ENCODE results near the gene SSRP1. TPM values are rescaled to one million over a fixed set of nuclear protein-coding genes. Genes with fewer than 3 reads are reported as not detected.

SSRP1 gene
- total and polyA plus RNA-seq, 2 experiments from 2014 or later: 205 to 216 TPM

- H3K36me3 Mint-ChIP-seq (ENCODE audit: low read depth): no peaks in the 10 kb centered on the region
- H3K4me1 ChIP-seq (ENCODE audit: insufficient read depth): no peaks in the 10 kb centered on the region
- H3K9me2 ChIP-seq (ENCODE audit: insufficient read depth): no peaks in the 10 kb centered on the region
- no peak overlapping the region for H3K27ac Mint-ChIP-seq
- no peak overlapping the region; the same call in 1 of the 2 replicates for H3K4me2 ChIP-seq
- H3K9me3 Mint-ChIP-seq: peaks cover 3% of the 10 kb centered on the region; the same call in 1 of the 3 replicates
- no peaks in the 10 kb centered on the region for H3K36me3 ChIP-seq (ENCODE audit: insufficient read depth)
- no peak overlapping the region for H3K4me3 Mint-ChIP-seq
- no peaks in the 10 kb centered on the region for H3F3A ChIP-seq (replicated peaks; ENCODE audit: low read depth)
- H3K27me3 Mint-ChIP-seq (ENCODE audit: insufficient read depth, low read depth, poor library complexity): peaks cover 8% of the 10 kb centered on the region
- no peak overlapping the region for H3K4me3 ChIP-seq
- H3K79me2 ChIP-seq (replicated peaks; ENCODE audit: insufficient read depth): no peaks in the 10 kb centered on the region
- no peak for ATAC-seq
- TF ChIP-seq ZNF114 (CRISPR knock-in tag; IDR thresholded peaks at IDR 0.05): no peak
- no peak for TF ChIP-seq NANOG (IDR thresholded peaks at IDR 0.05; ENCODE audit: borderline replicate concordance)
- TF ChIP-seq POLR2AphosphoS5 (IDR thresholded peaks at IDR 0.05; ENCODE audit: low read depth): no peak
- no peak for TF ChIP-seq EZH2phosphoT487 (IDR thresholded peaks at IDR 0.05; ENCODE audit: unreplicated experiment)
- H3K27ac ChIP-seq (ENCODE audit: low read depth): no peak overlapping the region
- no peak overlapping the region for H2AFZ ChIP-seq
- DNase-seq (ENCODE audit: low spot score): no peak
- H4K20me1 ChIP-seq (replicated peaks; ENCODE audit: insufficient read depth): no peaks in the 10 kb centered on the region
- H3K27me3 ChIP-seq (ENCODE audit: insufficient read depth): no peaks in the 10 kb centered on the region
- peaks cover 2% of the 10 kb centered on the region; the same call in 2 of the 3 replicates for H3K4me1 Mint-ChIP-seq
Observed at GRCh38 chr11:57376095-57377090, 40.7 kb upstream of the SSRP1 start.

- Histone ChIP-seq H3K9me2 (ENCODE audit: insufficient read depth) (no peaks in the 10 kb centered on the region), H3K4me2 (no peak overlapping the region), H3K4me3 (no peak overlapping the region), H3F3A (replicated peaks; ENCODE audit: low read depth) (no peaks in the 10 kb centered on the region), H2AFZ (no peak overlapping the region), H3K36me3 (ENCODE audit: insufficient read depth) (no peaks in the 10 kb centered on the region), H3K27me3 (ENCODE audit: insufficient read depth) (no peaks in the 10 kb centered on the region), H3K4me1 (ENCODE audit: insufficient read depth) (no peaks in the 10 kb centered on the region), H3K79me2 (replicated peaks; ENCODE audit: insufficient read depth) (no peaks in the 10 kb centered on the region), H4K20me1 (replicated peaks; ENCODE audit: insufficient read depth) (no peaks in the 10 kb centered on the region), H3K27ac (ENCODE audit: low read depth) (no peak overlapping the region)
- Mint-ChIP-seq H3K4me3 (no peak overlapping the region), H3K9me3 (peaks cover 3% of the 10 kb centered on the region; the same call in 1 of the 3 replicates), H3K4me1 (peaks cover 2% of the 10 kb centered on the region; the same call in 2 of the 3 replicates), H3K27ac (no peak overlapping the region), H3K27me3 (ENCODE audit: insufficient read depth, low read depth, poor library complexity) (peaks cover 8% of the 10 kb centered on the region), H3K36me3 (ENCODE audit: low read depth) (no peaks in the 10 kb centered on the region)
- DNase-seq (ENCODE audit: low spot score) (no peak), ATAC-seq (no peak)
- no peak for TF ChIP-seq CREB1 (CRISPR knock-in tag; IDR thresholded peaks at IDR 0.05; ENCODE audit: low read depth)
Observed at GRCh38 chr11:57375490-57375889, 39.8 kb upstream of the SSRP1 start.

- no peaks in the 10 kb centered on the region for H4K20me1 ChIP-seq (replicated peaks; ENCODE audit: insufficient read depth)
- no peak overlapping the region for H2AFZ ChIP-seq
- Mint-ChIP-seq H3K27me3 (ENCODE audit: insufficient read depth, low read depth, poor library complexity) (peaks cover 11% of the 10 kb centered on the region), H3K4me1 (peaks cover 2% of the 10 kb centered on the region; the same call in 2 of the 3 replicates), H3K9me3 (peaks cover 3% of the 10 kb centered on the region; the same call in 1 of the 3 replicates), H3K27ac (no peak overlapping the region), H3K4me3 (no peak overlapping the region), H3K36me3 (ENCODE audit: low read depth) (no peaks in the 10 kb centered on the region)
- H3K4me2 ChIP-seq: no peak overlapping the region
- no peak overlapping the region for H3K27ac ChIP-seq (ENCODE audit: low read depth)
- ATAC-seq (no peak), DNase-seq (ENCODE audit: low spot score) (no peak)
- H3F3A ChIP-seq (replicated peaks; ENCODE audit: low read depth): no peaks in the 10 kb centered on the region
- H3K27me3 ChIP-seq (ENCODE audit: insufficient read depth): no peaks in the 10 kb centered on the region
- no peaks in the 10 kb centered on the region for H3K79me2 ChIP-seq (replicated peaks; ENCODE audit: insufficient read depth)
- no peak overlapping the region for H3K4me3 ChIP-seq
- H3K36me3 ChIP-seq (ENCODE audit: insufficient read depth): no peaks in the 10 kb centered on the region
- no peaks in the 10 kb centered on the region for H3K9me2 ChIP-seq (ENCODE audit: insufficient read depth)
- no peaks in the 10 kb centered on the region for H3K4me1 ChIP-seq (ENCODE audit: insufficient read depth)
- TF ChIP-seq CTCF (conservative IDR thresholded peaks at IDR 0.05; ENCODE audit: low read depth in 2 of 2) (no peak), STAT1 (IDR thresholded peaks at IDR 0.05; ENCODE audit: unreplicated experiment) (no peak), CREB1 (CRISPR knock-in tag; IDR thresholded peaks at IDR 0.05; ENCODE audit: low read depth) (no peak), JUNB (IDR thresholded peaks at IDR 0.05; ENCODE audit: unreplicated experiment) (no peak)
Observed at GRCh38 chr11:57374966-57375365, 39.3 kb upstream of the SSRP1 start.
